ENCODE measurements around the gene MAST4.

GRCh38 chr5:67015541-67016191 is 419.5 kb downstream of the MAST4 start:
- TF ChIP-seq POLR2A (IDR thresholded peaks at IDR 0.05) = no peak
- TF ChIP-seq, protein P1, sequence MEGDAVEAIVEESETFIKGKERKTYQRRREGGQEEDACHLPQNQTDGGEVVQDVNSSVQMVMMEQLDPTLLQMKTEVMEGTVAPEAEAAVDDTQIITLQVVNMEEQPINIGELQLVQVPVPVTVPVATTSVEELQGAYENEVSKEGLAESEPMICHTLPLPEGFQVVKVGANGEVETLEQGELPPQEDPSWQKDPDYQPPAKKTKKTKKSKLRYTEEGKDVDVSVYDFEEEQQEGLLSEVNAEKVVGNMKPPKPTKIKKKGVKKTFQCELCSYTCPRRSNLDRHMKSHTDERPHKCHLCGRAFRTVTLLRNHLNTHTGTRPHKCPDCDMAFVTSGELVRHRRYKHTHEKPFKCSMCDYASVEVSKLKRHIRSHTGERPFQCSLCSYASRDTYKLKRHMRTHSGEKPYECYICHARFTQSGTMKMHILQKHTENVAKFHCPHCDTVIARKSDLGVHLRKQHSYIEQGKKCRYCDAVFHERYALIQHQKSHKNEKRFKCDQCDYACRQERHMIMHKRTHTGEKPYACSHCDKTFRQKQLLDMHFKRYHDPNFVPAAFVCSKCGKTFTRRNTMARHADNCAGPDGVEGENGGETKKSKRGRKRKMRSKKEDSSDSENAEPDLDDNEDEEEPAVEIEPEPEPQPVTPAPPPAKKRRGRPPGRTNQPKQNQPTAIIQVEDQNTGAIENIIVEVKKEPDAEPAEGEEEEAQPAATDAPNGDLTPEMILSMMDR (IDR thresholded peaks at IDR 0.05) = no peak
- no peak for TF ChIP-seq POLR2AphosphoS5 (IDR thresholded peaks at IDR 0.05)

Data from gastroesophageal sphincter (tissue), 3 donors.